ENCODE results near the gene ZFYVE28.

ZFYVE28 gene

DNA sequence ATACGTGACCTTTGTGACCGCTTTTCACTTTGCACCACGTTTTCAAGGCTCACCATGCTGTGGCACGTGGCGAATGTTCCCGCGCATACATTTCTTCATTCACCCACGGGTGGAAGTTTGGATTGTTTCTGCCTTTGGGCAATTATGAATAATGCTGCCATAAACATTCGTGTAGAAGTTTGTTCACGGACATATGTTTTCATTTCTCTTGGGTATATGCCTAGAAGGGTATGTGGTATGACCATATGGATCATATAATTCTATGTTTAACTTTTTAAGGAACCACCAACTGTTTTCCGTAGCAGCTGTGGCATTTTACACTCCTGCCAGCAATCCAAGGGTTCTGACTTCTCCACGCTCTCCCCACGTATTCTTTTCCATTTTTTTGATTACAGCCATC is 95.6 kb downstream of the ZFYVE28 start:
- Histone ChIP-seq H3K4me1 (ENCODE audit: control extremely low read depth in 1 of 4, control insufficient read depth in 4 of 4, insufficient read depth in 4 of 4, low read length in 3 of 4) (no peaks in the 10 kb centered on the region), H3K27ac (ENCODE audit: insufficient read depth in 1 of 2, low read depth in 1 of 2, low read length in 2 of 2, poor library complexity in 1 of 2, severe bottlenecking in 2 of 2) (no peak overlapping the region), H3K4me3 (ENCODE audit: control insufficient read depth in 1 of 7, extremely low read depth in 1 of 7, insufficient read depth in 4 of 7, low read depth in 2 of 7, low read length in 6 of 7) (no peak overlapping the region), H3K9me3 (ENCODE audit: control extremely low read depth in 1 of 5, control insufficient read depth in 4 of 5, insufficient read depth in 2 of 5, low read depth in 1 of 5, low read length in 4 of 5) (peaks cover 0 to 7% (median 3%) of the 10 kb centered on the region in 5 experiments), H3K36me3 (ENCODE audit: control insufficient read depth in 4 of 4, insufficient read depth in 4 of 4, low read length in 3 of 4) (no peaks in the 10 kb centered on the region), H3K27me3 (replicated peaks in 2 of 5; ENCODE audit: control insufficient read depth in 4 of 5, insufficient read depth in 5 of 5, low read length in 4 of 5) (no peaks in the 10 kb centered on the region)
- no peak for DNase-seq
- ChIA-PET POLR2A (no interaction called here), CTCF (no interaction called here)
- 95% methylated on average over 9 of the region's 13 CpGs for WGBS (ENCODE audit: insufficient coverage)

DNA sequence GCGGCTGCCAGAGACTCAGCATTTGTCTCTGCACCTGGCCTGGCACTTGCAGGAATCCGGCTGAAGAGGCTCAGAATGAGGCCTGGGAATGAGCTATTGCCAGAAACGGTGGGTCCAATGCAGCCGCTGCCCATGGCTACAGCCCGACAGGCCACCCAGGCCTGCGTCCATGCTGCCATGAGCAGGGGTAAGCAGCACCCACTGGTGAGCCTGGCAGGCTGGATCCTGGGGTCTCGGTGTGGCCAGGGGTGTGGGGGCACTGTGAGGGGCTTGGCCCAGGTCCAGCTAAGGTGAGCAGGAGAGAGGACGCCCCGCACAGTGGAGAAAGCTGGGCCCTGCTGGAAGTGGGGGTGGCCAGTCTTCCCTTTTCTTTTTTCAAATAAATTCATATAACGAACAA is 96.2 kb downstream of the ZFYVE28 start:
- H3K27ac ChIP-seq (ENCODE audit: insufficient read depth in 1 of 2, low read depth in 1 of 2, low read length in 2 of 2, poor library complexity in 1 of 2, severe bottlenecking in 2 of 2) = no peak overlapping the region
- ChIA-PET POLR2A (no interaction called here), CTCF (no interaction called here)
- no peaks in the 10 kb centered on the region for H3K4me1 ChIP-seq (ENCODE audit: control extremely low read depth in 1 of 4, control insufficient read depth in 4 of 4, insufficient read depth in 4 of 4, low read length in 3 of 4)
- H3K4me3 ChIP-seq (ENCODE audit: control insufficient read depth in 1 of 7, extremely low read depth in 1 of 7, insufficient read depth in 4 of 7, low read depth in 2 of 7, low read length in 6 of 7) = no peak overlapping the region
- no peaks in the 10 kb centered on the region for H3K27me3 ChIP-seq (replicated peaks in 2 of 5; ENCODE audit: control insufficient read depth in 4 of 5, insufficient read depth in 5 of 5, low read length in 4 of 5)
- H3K9me3 ChIP-seq (ENCODE audit: control extremely low read depth in 1 of 5, control insufficient read depth in 4 of 5, insufficient read depth in 2 of 5, low read depth in 1 of 5, low read length in 4 of 5) = peaks cover 0 to 4% (median under 1%) of the 10 kb centered on the region in 5 experiments
- DNase-seq = no peak
- 90% methylated on average over 8 of the region's 10 CpGs for WGBS (ENCODE audit: insufficient coverage)
- H3K36me3 ChIP-seq (ENCODE audit: control insufficient read depth in 4 of 4, insufficient read depth in 4 of 4, low read length in 3 of 4) = no peaks in the 10 kb centered on the region

DNA sequence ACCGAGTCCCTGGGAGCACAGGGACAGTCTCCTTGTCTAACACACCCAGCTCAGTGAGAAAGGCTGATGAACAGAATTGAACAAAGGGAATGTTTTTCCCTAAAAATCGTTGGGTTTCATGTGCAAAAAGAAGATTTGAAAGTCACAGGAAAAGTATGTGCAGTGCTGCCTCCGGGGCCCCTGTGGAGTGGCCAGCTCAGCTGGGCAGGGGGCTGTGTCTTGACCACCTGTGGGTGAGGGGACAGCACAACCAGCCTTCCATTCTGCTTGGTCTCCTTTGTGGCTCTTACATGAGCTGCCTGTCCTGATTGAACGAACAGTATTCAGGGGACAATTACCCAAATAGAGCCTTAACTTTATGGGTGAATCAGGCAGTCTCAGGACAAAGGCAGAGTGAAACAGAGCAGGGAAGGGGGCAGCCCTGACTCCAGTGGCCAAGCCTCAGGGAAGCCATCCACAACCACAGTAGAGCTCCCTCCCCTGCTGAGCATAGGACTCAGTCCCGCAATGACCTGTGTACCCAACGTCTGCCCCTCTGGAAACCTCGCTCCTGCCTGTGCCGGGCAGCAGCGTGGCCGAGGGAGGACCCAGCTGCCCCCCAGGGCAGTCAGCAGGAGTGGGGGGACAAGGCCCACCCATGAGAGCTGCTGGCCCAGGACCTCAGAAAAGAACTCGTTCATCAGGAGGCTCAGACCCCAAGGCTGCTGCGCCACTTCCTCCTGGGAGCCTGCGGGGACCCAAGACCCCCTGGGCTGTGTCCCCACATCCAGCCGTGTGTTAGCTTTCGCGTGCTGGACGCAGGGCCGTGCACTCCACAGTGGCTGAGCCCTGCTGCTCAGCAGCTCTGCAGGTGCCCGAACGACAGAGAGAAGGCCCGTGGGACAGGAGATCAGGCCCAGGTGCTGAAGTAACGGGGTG is 96.9 kb downstream of the ZFYVE28 start:
- Histone ChIP-seq H3K27ac (ENCODE audit: insufficient read depth in 1 of 2, low read depth in 1 of 2, low read length in 2 of 2, poor library complexity in 1 of 2, severe bottlenecking in 2 of 2) (no peak overlapping the region), H3K9me3 (ENCODE audit: control extremely low read depth in 1 of 5, control insufficient read depth in 4 of 5, insufficient read depth in 2 of 5, low read depth in 1 of 5, low read length in 4 of 5) (peaks cover 0 to 2% (median 0%) of the 10 kb centered on the region in 5 experiments), H3K4me3 (ENCODE audit: control insufficient read depth in 1 of 7, extremely low read depth in 1 of 7, insufficient read depth in 4 of 7, low read depth in 2 of 7, low read length in 6 of 7) (no peak overlapping the region), H3K36me3 (ENCODE audit: control insufficient read depth in 4 of 4, insufficient read depth in 4 of 4, low read length in 3 of 4) (no peaks in the 10 kb centered on the region), H3K27me3 (replicated peaks in 2 of 5; ENCODE audit: control insufficient read depth in 4 of 5, insufficient read depth in 5 of 5, low read length in 4 of 5) (no peaks in the 10 kb centered on the region), H3K4me1 (ENCODE audit: control extremely low read depth in 1 of 4, control insufficient read depth in 4 of 4, insufficient read depth in 4 of 4, low read length in 3 of 4) (no peaks in the 10 kb centered on the region)
- WGBS (ENCODE audit: insufficient coverage) = 96% methylated on average over 22 of the region's 22 CpGs
- POLR2A ChIA-PET = no interaction called here
- CTCF ChIA-PET = no interaction called here
- no peak for DNase-seq

DNA sequence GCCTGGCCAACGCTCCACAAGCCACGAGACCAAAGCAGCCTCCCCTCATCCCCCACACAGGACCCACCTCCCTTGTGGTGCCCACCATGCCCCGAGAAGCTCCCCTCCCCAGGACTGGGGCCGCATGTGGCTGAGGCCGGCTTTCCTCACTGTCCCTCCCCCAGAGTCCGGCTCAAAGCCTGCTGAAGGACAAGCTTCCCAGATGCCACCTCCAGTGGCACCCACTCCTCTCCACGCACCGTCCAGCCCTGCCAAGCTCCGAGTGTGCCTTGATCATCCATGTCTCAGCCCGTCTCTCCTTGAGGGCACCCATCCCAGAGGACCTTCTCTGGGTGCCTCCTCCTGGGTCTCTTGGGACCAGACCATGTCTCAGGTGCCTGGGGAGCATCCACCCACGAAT is 97.7 kb downstream of the ZFYVE28 start:
- H3K4me3 ChIP-seq (ENCODE audit: control insufficient read depth in 1 of 7, extremely low read depth in 1 of 7, insufficient read depth in 4 of 7, low read depth in 2 of 7, low read length in 6 of 7) = no peak overlapping the region
- H3K9me3 ChIP-seq (ENCODE audit: control extremely low read depth in 1 of 5, control insufficient read depth in 4 of 5, insufficient read depth in 2 of 5, low read depth in 1 of 5, low read length in 4 of 5) = peaks cover 0 to 2% (median 0%) of the 10 kb centered on the region in 5 experiments
- ChIA-PET CTCF (no interaction called here), POLR2A (interaction anchor here (1.2 kb wide), 1 partner anchor 29 kb away, joined by 3 read pairs; no protein-coding TSS in a partner anchor)
- H3K27me3 ChIP-seq (replicated peaks in 2 of 5; ENCODE audit: control insufficient read depth in 4 of 5, insufficient read depth in 5 of 5, low read length in 4 of 5) = no peaks in the 10 kb centered on the region
- WGBS (ENCODE audit: insufficient coverage) = 90% methylated on average over 10 of the region's 11 CpGs
- H3K4me1 ChIP-seq (ENCODE audit: control extremely low read depth in 1 of 4, control insufficient read depth in 4 of 4, insufficient read depth in 4 of 4, low read length in 3 of 4) = no peaks in the 10 kb centered on the region
- no peaks in the 10 kb centered on the region for H3K36me3 ChIP-seq (ENCODE audit: control insufficient read depth in 4 of 4, insufficient read depth in 4 of 4, low read length in 3 of 4)
- no peak overlapping the region for H3K27ac ChIP-seq (ENCODE audit: insufficient read depth in 1 of 2, low read depth in 1 of 2, low read length in 2 of 2, poor library complexity in 1 of 2, severe bottlenecking in 2 of 2)
- DNase-seq = no peak

DNA sequence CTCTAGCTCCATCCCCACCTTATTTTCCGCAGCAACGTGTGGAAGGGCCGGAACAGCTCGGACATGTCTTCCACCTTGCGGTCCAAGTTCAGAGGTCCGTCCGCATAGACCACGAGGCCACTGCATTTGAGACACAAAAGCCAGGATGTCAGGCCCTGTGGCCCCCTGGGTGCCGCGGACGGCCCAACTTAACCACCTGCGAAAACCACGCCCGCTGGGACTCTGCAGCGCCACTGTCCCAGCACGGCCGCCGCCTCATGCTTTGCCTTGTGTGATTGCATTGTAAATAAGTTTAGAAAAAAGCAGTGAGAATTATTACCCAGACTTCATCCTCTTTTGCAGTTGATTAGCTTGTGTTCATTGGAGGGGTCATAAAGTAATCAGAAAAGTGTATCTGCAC is 98.3 kb downstream of the ZFYVE28 start:
- 91% methylated on average over 12 of the region's 18 CpGs for WGBS (ENCODE audit: insufficient coverage)
- no peak overlapping the region for H3K27ac ChIP-seq (ENCODE audit: insufficient read depth in 1 of 2, low read depth in 1 of 2, low read length in 2 of 2, poor library complexity in 1 of 2, severe bottlenecking in 2 of 2)
- no peaks in the 10 kb centered on the region for H3K36me3 ChIP-seq (ENCODE audit: control insufficient read depth in 4 of 4, insufficient read depth in 4 of 4, low read length in 3 of 4)
- no peaks in the 10 kb centered on the region for H3K9me3 ChIP-seq (ENCODE audit: control extremely low read depth in 1 of 5, control insufficient read depth in 4 of 5, insufficient read depth in 2 of 5, low read depth in 1 of 5, low read length in 4 of 5)
- POLR2A ChIA-PET = interaction anchor here (1.2 kb wide), 1 partner anchor 29 kb away, joined by 3 read pairs; no protein-coding TSS in a partner anchor
- no peak overlapping the region for H3K4me3 ChIP-seq (ENCODE audit: control insufficient read depth in 1 of 7, extremely low read depth in 1 of 7, insufficient read depth in 4 of 7, low read depth in 2 of 7, low read length in 6 of 7)
- no peak for DNase-seq
- CTCF ChIA-PET = no interaction called here
- no peaks in the 10 kb centered on the region for H3K4me1 ChIP-seq (ENCODE audit: control extremely low read depth in 1 of 4, control insufficient read depth in 4 of 4, insufficient read depth in 4 of 4, low read length in 3 of 4)
- no peaks in the 10 kb centered on the region for H3K27me3 ChIP-seq (replicated peaks in 2 of 5; ENCODE audit: control insufficient read depth in 4 of 5, insufficient read depth in 5 of 5, low read length in 4 of 5)

DNA sequence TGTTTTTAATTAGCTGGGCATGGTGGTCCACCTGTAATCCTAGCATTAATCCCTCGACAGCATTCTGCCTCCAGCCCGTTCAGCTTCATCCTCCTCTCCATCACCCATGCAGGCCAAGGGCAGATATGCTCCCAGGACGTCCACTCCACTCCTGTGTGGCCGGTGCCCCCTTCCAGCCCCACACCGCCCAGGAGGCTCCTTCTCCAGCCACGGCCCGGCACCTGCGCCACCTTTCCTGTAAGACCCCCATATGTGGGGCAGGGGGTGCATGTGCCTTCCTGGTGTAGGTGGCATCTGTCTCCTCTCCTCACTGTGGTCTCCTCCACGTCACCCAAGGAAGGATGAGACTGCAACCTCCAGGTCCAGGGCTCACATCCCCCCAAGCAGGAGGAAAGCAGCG is 99.6 kb downstream of the ZFYVE28 start:
- DNase-seq = no peak
- Histone ChIP-seq H3K4me1 (ENCODE audit: control extremely low read depth in 1 of 4, control insufficient read depth in 4 of 4, insufficient read depth in 4 of 4, low read length in 3 of 4) (no peaks in the 10 kb centered on the region), H3K9me3 (ENCODE audit: control extremely low read depth in 1 of 5, control insufficient read depth in 4 of 5, insufficient read depth in 2 of 5, low read depth in 1 of 5, low read length in 4 of 5) (peaks cover 0 to 5% (median 0%) of the 10 kb centered on the region in 5 experiments), H3K36me3 (ENCODE audit: control insufficient read depth in 4 of 4, insufficient read depth in 4 of 4, low read length in 3 of 4) (no peaks in the 10 kb centered on the region), H3K27ac (ENCODE audit: insufficient read depth in 1 of 2, low read depth in 1 of 2, low read length in 2 of 2, poor library complexity in 1 of 2, severe bottlenecking in 2 of 2) (no peak overlapping the region), H3K27me3 (replicated peaks in 2 of 5; ENCODE audit: control insufficient read depth in 4 of 5, insufficient read depth in 5 of 5, low read length in 4 of 5) (no peaks in the 10 kb centered on the region), H3K4me3 (ENCODE audit: control insufficient read depth in 1 of 7, extremely low read depth in 1 of 7, insufficient read depth in 4 of 7, low read depth in 2 of 7, low read length in 6 of 7) (no peak overlapping the region)
- 94% methylated on average over 9 of the region's 10 CpGs for WGBS (ENCODE audit: insufficient coverage)
- POLR2A ChIA-PET = no interaction called here
- CTCF ChIA-PET = no interaction called here

DNA sequence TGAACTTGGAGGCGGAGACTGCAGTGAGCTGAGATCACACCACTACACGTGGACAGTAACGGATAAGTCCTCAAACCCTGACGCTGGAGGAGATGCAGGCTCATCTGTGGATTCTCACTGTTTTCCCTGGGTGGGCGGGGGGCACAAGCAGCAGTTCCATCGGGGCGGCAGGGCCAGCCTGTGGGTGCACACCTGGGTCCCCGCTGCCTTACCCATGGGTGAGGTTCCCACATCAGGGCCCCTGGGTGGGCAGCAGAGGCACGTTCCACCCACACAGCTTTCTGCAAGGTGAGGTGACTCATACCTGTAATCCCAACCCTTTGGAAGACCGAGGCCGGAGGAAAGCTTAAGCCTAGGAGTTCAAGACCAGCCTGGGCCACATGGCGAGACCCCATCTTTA is 100.0 kb downstream of the ZFYVE28 start:
- H3K27me3 ChIP-seq (replicated peaks in 2 of 5; ENCODE audit: control insufficient read depth in 4 of 5, insufficient read depth in 5 of 5, low read length in 4 of 5) = no peaks in the 10 kb centered on the region
- no peak overlapping the region for H3K27ac ChIP-seq (ENCODE audit: insufficient read depth in 1 of 2, low read depth in 1 of 2, low read length in 2 of 2, poor library complexity in 1 of 2, severe bottlenecking in 2 of 2)
- H3K4me1 ChIP-seq (ENCODE audit: control extremely low read depth in 1 of 4, control insufficient read depth in 4 of 4, insufficient read depth in 4 of 4, low read length in 3 of 4) = no peaks in the 10 kb centered on the region
- H3K36me3 ChIP-seq (ENCODE audit: control insufficient read depth in 4 of 4, insufficient read depth in 4 of 4, low read length in 3 of 4) = no peaks in the 10 kb centered on the region
- no peak overlapping the region for H3K4me3 ChIP-seq (ENCODE audit: control insufficient read depth in 1 of 7, extremely low read depth in 1 of 7, insufficient read depth in 4 of 7, low read depth in 2 of 7, low read length in 6 of 7)
- ChIA-PET POLR2A (no interaction called here), CTCF (interaction anchor here (1.0 kb wide), 1 partner anchor 49 kb away, joined by 3 read pairs; no protein-coding TSS in a partner anchor)
- peaks cover 0 to 5% (median 0%) of the 10 kb centered on the region in 5 experiments for H3K9me3 ChIP-seq (ENCODE audit: control extremely low read depth in 1 of 5, control insufficient read depth in 4 of 5, insufficient read depth in 2 of 5, low read depth in 1 of 5, low read length in 4 of 5)
- 98% methylated on average over 12 of the region's 12 CpGs for WGBS (ENCODE audit: insufficient coverage)
- DNase-seq = no peak
